Activated CD4-positive, CD25-positive, alpha-beta regulatory T cell treated with anti-CD3 and anti-CD28 coated beads, Interleukin-2, amount 50 U/mL, for 24 hours (primary cell): Measurements from ENCODE around the gene FPR1.

ENCODE experiments used
- ATAC-seq, 2 donors: fragments of 150-1000 bp; cut with Tn5 transposase; one replicate each; pipeline ENCODE4 v1.10.0; 2021; ENCODE audit warnings: mild to moderate bottlenecking in 1 of 2, moderate library complexity in 1 of 2

Gene FPR1

DNA sequence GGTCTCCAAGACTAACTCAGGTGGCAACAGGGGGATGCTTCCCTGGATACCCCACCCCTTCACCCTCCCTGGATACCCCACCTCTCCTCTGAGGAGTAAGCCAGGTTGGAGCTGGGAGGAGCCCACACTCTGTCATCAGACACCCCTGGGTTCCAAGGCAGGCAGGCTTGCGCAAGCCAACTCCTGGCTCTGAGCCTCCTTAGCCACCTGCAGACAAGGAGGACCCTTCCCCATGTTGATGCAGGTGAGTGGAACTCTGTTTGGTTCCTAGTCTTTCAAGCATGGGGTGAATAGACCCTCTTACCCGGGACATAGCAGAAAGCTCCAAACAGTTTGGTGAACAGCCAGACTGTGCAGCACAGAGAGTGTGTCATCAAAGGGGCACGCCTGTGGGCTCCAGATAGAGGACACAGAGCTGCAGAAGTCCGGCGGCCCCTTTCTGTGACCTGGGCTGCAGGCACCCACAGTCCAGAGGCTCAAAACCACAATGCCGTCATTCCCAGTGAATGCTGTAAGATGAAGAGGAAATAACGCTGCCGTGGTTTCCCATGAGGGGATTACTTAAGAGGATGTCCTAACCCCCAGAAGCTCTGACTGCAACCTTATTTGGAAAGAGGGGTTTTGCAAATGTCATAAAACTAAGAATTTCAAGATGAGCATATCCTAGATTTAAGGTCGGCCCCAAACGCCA lies 15.8 kb downstream of the FPR1 start:
- ATAC-seq = no peak

DNA sequence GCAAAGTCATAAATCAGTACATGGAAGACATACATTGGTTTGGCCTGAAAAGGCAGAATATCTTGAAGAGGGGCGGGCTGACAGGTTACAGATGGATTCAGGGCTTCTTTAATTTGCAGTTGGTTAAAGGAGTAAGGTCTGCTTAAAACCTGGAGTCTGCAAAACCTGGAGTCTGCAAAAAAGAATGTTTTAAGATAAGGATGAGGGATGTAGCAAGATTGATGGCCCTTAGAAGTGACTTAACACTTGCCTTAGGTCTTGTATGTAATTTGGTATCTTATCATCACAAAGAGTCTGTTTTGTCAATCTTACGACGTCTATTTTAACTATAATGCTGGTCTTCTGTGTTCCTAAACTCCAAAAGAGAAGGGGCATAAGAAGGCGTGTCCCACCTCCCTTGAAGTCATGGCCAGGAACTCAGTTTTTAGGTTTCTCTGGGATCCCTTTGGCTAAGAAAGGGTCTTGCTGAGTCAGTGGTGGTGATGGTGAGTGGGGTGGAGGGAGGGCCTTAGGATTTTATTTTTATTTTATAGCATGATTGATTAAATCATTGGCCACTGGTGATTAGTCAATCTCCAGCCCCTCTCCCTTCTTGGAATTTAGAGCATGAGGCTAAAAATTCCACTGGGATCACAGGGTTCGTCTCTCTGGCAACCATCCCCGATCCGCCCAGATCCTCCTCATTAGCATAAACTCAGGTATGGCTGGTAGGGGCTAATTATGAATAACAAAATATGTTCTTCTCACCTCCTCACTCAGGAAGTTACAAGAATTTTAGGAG lies 17.7 kb downstream of the FPR1 start:
- no peak for ATAC-seq

DNA sequence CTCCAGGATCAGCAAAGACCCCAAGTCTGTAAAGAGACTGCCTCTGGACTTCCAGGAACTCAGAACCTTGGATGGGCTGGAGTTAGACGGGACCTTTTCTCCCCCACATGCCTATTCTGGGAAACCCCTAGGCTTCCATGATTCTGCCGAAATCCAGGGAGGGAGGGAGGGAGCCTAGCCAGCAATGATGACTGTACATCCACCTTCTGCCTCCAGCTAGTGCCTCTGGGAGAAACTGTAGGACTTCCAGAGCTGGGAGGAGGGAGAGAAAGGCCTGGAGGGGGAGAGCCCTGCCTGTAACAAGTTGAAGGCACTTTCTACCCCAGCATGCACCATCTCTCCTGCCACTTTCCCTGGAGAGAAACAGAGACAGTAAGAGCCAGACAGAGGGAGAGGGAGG lies 21.9 kb downstream of the FPR1 start:
- no peak for ATAC-seq

DNA sequence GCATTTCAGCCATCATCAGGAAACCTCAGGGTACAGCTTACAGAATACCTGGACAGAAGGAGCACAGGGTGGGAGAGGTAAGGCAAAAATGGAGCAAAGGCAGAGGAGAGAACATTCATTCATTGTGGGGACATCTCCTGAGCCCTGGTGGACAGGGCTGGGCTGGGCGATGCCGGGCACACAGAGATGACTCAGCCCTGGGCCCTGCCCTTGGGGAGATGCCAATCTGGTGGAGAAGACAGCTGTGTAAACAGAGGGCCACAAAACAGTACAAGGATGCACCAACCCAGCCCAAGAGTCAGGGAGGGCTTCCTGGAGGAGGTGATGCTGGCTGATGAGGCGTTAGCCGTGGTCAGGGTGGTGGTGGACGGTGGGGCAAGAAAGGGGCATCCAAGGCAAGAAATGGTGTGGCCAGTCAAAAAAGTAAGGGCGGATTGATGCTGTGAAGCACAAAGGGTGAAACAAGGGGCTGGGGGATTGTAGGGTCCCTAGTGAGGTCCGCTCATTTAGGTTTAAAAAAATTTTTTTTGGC lies 24.3 kb downstream of the FPR1 start:
- no peak for ATAC-seq

DNA sequence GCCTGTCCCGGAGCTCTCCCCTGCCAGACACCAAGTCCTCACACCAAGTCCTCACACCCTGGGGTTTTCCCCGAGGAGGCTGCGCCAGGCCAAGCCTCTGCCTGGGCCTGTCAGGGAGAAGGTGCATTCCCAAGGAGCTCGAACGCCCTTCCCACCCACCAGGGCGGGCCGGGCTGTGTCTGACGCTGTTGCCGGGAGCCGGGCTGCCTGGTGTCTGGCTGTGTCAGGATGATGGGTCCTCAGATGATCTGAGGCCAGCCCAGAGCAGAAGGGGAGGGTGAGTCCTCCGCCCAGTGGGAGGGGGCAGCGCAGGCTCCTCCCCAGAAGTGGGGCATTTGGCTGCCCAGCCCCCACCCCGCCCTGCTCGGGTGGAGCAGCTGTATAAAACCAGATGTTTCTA lies 25.6 kb downstream of the FPR1 start:
- no peak for ATAC-seq

DNA sequence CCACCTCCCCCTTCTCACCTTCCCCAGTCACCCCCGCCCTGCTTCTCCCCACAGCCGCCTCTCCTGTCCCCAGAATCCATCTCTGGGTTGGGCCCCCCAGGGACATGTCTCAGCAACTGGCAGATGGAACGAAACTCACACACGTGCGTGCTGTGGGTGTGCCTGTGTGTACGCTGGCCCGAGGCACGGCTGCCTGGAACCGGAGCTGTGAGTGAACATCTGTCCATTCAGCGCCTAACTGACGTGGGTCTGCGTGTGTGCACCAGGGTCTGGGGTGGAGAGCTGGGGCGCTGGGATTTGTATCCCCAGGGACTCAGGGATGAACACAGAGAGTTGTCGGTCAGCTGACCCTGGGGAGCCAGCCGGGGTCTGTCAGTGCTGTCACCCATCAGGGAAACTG lies 27.1 kb downstream of the FPR1 start:
- no peak for ATAC-seq

DNA sequence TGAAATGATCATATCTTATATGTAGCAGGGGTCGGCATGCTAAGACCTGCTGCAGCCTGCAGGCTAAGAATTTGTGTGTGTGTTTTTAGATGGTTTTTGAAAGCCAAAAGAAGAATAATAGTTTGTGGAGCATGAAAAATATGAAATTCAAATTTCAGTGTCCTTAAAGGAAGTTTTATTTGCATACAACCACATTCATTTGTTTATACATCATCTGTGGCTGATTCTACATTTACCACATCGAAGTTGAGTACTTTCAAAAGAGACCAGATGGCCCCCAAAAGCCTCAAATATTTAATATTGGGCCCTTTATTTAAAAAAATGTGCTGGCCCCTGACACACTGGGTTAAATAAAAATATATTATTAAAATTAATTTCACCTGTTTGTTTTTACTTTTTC lies 29.2 kb downstream of the FPR1 start:
- no peak for ATAC-seq

DNA sequence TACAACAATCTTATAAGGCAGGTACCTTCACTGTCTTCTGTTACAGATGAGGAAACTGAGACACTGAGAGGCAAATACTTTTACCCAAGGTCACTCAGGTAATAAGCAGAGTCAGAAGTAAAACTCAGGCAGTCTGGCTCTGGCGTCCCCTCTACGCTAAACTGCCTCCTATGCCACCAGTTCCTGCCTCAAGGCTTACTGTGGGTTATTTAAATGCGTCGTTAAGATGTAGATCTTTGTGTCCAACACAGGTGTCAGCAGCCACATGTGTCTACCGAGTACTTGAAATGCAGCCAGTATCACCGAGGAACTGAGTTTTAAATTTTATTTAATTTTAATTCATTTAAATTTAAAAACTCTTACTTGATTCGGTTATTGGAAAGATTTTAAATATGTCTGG lies 29.8 kb downstream of the FPR1 start:
- ATAC-seq = no peak

DNA sequence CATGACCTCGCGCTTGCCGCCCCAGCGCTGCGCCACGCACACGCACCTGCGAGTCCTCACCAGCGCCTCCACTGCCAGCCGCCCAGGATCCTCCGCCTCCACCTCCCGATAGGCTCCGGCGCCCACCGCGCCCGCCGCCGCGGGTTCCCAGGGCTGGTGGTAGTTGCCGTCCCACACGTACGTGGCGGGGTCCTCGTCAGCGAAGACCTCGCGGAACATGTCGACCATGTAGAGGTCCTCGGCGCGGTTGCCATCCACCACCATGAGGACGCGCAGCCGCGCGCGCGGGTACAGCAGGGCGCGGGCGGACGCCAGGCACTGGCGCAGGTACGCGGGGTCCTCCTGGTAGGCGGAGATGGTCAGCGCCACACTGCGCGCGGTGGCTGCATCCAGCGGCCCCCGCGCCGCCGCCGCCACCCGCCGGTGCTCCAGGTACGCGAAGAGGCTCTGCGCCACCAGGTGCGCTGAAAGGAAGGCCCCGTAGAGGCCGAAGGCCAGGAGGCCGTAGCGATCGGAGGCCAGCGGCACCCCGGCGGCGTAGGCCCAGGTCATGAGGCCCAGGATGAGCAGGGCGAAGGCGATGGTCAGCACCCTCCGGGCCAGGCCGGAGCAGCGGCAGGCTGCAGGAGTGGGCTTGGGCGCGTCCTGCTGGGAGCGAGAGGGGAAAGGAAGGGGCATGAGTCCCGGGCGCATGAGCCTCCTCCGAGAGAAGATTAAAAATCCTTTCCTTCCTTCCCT lies 32.3 kb downstream of the FPR1 start:
- ATAC-seq = no peak

DNA sequence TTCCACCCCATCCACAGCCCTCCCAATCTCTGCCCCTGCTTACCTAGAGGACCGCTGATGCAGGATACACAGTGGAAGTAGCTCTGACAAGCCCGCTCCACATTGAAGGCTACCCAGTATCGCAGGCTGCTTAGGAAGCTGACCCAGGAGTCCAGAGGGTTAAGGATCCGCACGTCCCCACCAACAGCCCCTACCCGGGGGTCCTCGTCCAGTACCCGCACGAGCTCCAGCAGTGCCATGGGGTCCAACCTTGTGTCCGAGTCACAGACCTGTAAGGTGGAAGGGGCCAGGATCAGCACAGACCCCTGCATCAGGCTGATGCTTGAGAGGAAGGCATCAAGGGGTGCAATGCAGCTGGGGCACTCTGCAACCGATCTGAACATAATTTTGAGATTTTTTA lies 34.8 kb downstream of the FPR1 start:
- no peak for ATAC-seq

DNA sequence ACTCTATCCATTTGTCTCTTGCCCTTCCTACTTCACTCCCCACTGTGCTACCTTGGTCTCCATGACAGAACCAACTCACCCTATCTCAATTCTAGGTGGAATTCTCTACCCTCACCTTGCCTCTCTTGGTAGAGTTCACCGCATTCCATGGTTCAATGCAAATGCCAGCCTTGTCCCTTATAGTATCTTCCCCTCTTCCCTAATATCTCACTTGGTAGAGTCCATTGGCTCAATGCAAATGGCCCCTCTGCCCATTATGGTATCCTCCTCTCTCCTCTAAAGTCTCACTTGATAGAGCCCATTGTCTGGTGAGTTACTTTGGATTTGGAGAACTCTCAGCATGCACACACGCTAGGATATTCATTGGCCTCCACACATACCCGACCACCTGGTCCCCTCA lies 35.8 kb downstream of the FPR1 start:
- ATAC-seq = no peak

DNA sequence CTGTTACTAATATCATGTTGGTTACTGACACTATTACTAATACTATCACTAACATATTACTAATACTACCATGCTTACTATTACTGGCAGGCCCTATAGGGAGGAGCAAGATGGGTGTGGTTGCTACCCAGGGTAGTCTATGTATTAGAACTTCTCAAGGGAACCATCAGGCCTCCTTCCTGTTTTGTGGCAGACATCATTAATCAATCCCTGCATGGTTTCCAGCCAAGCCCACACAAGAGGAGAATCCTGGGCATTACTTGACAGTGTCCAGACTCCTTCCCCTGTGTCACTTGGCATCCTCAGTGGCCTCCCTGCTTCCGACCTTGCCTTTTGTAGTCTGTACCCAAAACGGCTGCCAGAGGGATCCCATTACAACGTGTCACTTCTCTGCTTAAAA lies 36.8 kb downstream of the FPR1 start:
- ATAC-seq = peak; percentile 32 to 51

DNA sequence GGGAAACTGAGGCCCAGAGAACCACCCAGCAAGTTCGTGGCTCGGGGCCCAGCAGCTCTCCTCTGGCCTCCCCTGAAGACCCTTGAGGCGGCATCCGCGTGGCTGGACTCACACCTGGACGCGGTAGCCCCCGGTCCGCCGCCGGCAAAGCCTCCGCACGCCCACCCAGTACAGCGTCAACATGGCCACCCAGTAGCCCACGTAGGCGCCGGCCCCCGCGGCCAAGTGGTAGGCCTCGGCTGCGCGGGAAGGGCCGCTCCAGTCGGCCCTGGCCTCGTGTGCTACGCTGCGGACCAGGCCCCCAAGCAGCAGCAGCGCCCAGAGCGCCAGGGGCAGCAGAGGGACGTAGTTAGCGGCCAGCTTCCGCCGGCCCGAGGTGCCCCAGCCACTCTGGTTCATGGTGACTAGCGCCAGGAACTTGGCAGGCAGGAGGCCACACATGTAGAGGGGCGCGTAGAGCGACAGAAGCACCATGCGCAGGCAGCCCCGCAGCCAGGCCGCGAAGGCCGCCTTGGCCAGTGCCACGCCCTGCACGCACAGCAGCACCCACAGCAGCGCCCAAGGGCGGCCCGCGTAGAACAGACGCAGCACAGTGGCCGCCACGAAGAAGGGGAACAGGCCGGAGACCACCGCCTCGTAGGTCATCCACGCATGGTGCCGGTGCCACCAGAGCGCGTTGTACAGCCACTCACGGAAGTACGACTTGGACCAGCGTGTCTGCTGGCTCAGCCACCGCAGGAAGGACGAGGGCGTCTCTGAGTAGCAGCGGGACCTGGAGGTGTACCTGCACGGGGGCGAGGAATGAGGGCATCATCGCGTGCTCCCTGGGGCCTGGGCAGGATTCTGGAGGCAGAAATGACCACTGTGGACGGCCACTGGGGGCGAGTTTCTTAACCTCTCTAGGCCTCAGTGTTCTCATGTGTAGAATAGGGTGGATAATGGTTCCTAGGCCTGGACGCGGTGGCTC lies 38.1 kb downstream of the FPR1 start:
- no peak for ATAC-seq

DNA sequence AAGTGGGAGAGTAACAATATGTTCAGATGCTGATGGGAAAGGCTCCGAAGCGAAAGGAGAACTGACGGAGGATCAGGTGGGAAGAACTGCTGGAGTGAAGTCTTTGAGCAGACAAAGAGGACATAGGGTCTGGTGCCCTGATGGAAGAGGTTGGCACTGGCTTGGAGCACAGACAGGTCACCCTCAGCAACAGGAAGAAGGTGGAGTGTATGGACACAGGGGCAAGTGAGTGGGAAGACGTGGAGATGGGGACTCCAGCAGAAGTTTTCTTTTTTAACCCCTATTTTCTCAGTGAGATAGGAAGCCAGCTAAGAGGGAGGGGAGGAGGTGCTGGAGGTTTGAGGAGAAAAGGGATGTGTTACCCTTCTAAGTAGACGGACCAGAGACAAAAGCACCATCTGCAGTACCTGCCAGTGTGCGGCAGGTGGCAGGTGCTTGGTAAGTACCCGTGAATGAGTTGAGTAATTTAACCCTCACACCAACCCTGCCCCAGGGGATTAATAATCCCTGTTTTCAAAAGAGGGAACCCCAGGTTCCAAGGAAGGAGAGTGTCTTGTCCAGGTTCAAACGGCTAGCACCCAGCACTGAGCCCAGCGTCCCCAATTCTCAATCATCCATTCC lies 39.1 kb downstream of the FPR1 start:
- no peak for ATAC-seq

DNA sequence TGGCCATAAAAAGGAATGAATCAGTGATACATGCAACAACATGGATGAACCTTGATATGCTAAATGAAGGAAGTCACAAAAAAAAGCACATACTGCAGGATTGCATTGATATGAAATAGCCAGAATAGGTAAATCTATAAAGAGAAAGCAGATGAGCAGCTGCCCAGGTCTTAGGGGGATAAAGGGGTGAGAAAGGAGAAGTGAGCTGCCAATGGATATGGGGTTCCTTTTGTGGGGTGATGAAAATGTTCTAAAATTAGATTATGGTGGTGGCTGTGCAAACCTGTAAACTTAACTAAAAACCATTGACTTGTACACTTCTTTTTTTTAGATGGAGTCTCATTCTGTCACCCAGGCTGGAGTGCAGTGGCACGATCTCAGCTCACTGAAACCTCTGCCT lies 40.0 kb downstream of the FPR1 start:
- no peak for ATAC-seq

DNA sequence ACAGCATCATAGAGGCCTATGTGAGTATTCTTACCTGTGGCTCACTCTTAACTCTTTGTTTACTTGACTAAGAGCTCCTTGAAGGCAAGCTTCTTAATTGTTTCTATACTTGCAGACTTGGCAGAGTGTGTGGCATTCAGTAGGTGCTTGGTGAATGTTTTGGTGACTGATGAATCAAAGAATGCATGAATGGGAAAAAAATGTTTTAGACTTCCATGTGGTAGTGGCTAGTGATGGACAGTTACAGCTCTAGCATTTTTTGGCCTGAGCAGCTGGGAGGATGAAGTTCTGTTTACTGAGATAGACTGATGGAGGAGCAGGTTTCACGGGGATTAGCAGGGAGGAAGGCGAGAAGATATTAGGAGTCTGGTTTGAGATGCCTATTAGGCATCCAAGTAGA lies 41.5 kb downstream of the FPR1 start:
- no peak for ATAC-seq

DNA sequence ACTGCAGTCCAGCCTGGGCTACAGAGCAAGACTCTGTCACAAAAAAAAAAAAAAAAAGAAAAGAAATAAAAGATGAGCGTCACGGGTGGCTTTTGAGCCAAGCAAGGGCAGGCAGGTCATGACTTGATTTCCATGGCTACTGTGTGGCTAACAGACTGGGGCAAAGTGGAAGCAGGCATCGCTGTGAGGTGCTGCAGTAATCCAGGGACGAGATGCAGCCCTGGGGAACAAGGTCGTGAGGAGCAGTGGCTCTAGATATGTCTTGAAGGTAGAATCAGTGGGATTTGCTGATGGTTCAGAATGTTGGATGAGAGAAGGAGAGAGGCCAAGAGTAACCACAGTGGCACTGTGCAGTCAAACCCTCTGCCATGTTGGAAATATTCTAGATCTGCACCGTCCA lies 42.1 kb downstream of the FPR1 start:
- ATAC-seq = no peak

DNA sequence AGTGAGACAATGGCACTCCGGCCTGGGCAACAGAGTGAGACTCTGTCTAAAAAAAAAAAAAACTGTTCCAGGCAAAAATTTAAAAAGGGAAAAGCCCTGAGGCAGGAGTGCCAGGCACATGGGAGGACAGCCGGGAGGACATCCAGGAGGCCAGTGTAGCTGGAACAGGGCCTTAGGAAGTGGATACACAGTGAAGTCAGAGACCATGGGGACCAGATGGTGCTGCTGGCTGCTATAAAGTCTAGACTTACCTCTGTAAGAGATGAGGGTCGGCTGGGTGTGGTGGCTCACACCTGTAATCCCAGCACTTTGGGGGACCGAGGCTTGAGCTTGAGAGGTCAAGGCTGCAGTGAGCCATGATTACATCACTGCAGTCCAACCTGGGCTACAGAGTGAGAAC lies 42.9 kb downstream of the FPR1 start:
- ATAC-seq = no peak

DNA sequence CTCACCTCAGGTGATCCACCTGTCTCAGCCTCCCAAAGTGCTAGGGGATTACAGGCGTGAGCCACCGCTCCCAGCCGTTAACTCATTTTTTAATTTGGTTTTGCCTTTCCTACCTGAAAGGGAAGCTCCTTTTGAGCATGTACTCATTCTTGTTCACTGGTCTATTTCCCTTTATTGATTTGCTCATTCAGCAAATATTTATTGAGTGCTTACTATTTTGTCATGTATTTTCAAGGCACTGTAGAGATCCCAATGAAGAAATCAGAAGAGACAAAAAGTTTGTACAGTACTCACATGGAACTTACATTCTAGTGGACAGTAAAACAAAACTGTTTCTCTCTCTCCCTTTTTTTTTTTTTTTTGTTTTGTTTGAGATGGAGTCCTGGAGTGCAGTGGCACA lies 44.8 kb downstream of the FPR1 start:
- ATAC-seq = no peak

DNA sequence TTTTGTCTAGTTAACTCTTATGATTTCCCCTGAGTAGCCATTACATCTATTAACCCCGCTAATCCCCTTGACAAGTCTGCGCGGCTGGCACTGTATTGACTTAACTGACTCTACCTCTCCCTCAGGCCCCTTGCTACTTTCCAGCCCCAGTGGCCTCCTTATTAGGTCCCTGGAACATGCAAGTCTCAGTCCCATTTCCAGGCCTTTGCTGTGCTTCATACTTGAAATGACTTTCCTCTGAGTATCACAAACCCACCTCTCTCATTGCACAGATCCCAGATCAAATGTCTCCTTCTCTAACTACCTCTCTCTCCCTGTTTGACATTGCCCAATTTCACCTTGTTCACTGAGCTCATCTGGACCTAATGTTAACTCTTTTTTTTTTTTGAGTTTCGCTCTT lies 45.4 kb downstream of the FPR1 start:
- no peak for ATAC-seq

DNA sequence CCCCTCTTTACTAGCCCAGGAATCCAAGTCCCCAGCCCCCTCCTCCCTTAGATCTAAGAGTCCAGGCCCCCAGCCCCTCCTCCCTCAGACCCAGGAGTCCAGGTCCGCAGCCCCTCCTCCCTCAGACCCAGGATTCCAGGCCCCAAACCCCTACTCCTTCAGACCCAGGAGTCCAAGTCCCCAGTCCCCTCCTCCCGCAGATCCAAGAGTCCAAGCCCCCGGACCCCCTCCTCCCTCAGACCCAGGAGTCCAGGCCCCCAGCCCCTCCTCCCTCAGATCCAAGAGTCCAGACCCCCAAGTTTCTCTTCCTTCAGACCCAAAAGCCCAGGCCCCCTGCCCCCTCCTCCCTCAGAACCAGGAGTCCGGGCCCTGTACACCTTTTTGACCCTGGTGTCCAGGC lies 47.1 kb downstream of the FPR1 start:
- ATAC-seq = no peak
